GM04504 (cell line): ENCODE results near the gene CDH18.

Experiments
- DNase-seq: peaks from one replicate; pipeline ENCODE4 v3.0.0-alpha.2; 2012; ENCODE audit warnings: low read depth

CDH18 gene

GRCh38 chr5:19927919-19928318, 60.1 kb downstream of the CDH18 start:
- no peak for DNase-seq

- DNase-seq, result no peak
Observed at GRCh38 chr5:19927170-19927569, 60.8 kb downstream of the CDH18 start.

- no peak for DNase-seq
Observed at GRCh38 chr5:19923742-19924141, 64.3 kb downstream of the CDH18 start.

GRCh38 chr5:19920761-19921160, 67.2 kb downstream of the CDH18 start:
- no peak for DNase-seq

- no peak for DNase-seq
Observed at GRCh38 chr5:19918780-19919179, 69.2 kb downstream of the CDH18 start.

- DNase-seq, result no peak
Observed at GRCh38 chr5:19917588-19918122, 70.3 kb downstream of the CDH18 start.

- no peak for DNase-seq
Observed at GRCh38 chr5:19910136-19910535, 77.9 kb downstream of the CDH18 start.

- no peak for DNase-seq
Observed at GRCh38 chr5:19904766-19905165, 83.2 kb downstream of the CDH18 start.

GRCh38 chr5:19903611-19904010, 84.4 kb downstream of the CDH18 start:
- no peak for DNase-seq

- no peak for DNase-seq
Observed at GRCh38 chr5:19902316-19902934, 85.6 kb downstream of the CDH18 start.

GRCh38 chr5:19900269-19900668, 87.7 kb downstream of the CDH18 start:
- DNase-seq, result no peak

- no peak for DNase-seq
Observed at GRCh38 chr5:19891658-19892057, 96.3 kb downstream of the CDH18 start.

GRCh38 chr5:19886123-19886917, 101.7 kb downstream of the CDH18 start:
- no peak for DNase-seq

- DNase-seq, result no peak
Observed at GRCh38 chr5:19885040-19885824, 102.8 kb downstream of the CDH18 start.

GRCh38 chr5:19880859-19881436, 107.1 kb downstream of the CDH18 start:
- DNase-seq, result no peak

- DNase-seq, result no peak
Observed at GRCh38 chr5:19880458-19880857, 107.5 kb downstream of the CDH18 start.

GRCh38 chr5:19874811-19875210, 113.2 kb downstream of the CDH18 start:
- DNase-seq, result no peak

- no peak for DNase-seq
Observed at GRCh38 chr5:19866090-19866450, 121.9 kb downstream of the CDH18 start.

GRCh38 chr5:19865336-19866089, 122.5 kb downstream of the CDH18 start:
- no peak for DNase-seq

GRCh38 chr5:19862711-19863110, 125.3 kb downstream of the CDH18 start:
- DNase-seq, result no peak

- no peak for DNase-seq
Observed at GRCh38 chr5:19859020-19859419, 129.0 kb downstream of the CDH18 start.

GRCh38 chr5:19855931-19856330, 132.1 kb downstream of the CDH18 start:
- no peak for DNase-seq
